Measurements from ENCODE around the gene SGTA.

GRCh38 chr19:2750808-2751437, 32.1 kb downstream of the SGTA start:
- TF ChIP-seq GTF2F1 (IDR thresholded peaks at IDR 0.05; ENCODE audit: borderline replicate concordance, low read depth, low read length) (no peak), CEBPB (IDR thresholded peaks at IDR 0.05; ENCODE audit: low read depth, low read length) (no peak), CHD2 (IDR thresholded peaks at IDR 0.05; ENCODE audit: low read length) (no peak)

Data from H1 (cell line).